ENCODE data around the gene PSMF1. TPM values are rescaled to one million over a fixed set of nuclear protein-coding genes. Genes with fewer than 3 reads are reported as not detected.
"Not testable (repeated sequence)": the region's sequence is repeated elsewhere in the genome, so short reads cannot be mapped to it uniquely, and the experiment has no call there.

The PSMF1 gene
- total RNA-seq, 1 experiment from 2014 or later: 153 TPM

DNA sequence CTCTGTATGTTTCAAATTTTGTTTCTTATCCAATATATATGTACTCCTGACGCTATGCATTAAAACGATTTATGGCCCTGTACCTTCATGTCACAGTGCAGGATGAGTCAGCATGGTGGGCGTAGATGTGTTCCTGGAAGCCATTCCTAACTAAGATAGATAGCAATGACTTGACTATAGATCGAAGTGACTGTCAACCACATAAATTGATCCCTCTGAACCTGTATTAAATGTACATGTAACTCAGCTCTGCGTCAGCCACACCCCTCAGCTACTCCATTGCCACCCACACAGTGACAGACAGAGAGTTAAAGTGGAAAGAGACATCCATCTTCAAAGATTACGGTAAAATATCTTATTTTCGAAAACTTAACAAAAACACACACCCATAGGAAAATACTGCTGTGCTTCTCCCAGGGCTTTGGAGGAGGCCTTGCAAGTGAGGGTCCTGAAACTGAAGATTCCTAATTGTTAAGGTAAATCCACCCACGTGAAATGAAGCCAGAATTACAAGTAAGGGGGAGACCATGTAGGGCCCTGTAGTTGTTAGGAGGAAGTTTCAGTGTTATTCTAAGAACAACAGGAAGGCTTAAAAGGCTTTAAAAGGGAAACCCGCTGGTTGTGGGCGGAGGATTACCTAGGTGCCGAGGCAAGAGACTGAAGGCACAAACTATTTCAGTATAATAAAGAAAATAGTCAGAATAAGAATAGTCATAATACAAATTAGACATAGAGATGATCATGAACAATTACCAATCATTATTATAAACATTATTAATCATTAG, 97.2 kb downstream of the PSMF1 start:
- CTCF ChIA-PET: no interaction called here

DNA sequence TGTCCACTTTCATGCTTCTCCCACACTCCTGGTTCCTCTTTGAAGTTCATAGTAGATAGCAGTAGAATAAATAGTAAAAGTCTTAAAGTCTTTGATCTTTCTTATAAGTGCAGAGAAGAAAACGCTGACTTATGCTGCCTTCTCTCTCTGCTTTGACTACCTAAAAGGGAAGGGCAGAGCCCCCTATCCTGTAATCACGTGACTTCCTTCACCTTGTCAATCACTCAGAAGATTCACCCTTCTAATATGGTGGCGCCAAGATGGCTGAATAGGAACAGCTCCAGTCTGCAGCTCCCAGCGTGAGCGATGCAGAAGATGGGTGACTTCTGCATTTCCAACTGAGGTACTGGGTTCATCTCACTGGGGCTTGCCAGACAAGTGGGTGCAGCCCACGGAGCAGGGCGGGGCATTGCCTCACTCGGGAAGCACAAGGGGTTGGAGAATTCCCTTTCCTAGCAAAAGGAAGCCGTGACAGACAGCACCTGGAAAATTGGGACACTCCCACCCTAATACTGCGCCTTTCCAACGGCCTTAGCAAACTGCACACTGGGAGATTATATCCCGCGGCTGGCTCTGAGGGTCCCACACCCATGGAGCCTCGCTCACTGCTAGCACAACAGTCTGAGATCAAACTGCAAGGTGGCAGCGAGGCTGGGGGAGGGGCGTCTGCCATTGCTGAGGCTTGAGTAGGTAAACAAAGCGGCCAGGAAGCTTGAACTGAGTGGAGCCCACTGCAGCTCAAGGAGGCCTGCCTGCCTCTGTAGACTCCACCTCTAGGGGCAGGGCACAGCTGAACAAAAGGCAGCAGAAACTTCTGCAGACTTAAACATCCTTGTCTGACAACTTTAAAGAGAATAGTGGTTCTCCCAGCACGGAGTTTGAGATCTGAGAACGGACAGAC, 98.4 kb downstream of the PSMF1 start:
- H3K4me2 ChIP-seq (ENCODE audit: low read length); H3K9me2 ChIP-seq (ENCODE audit: insufficient read depth); H3K9ac ChIP-seq (ENCODE audit: low read length); ATAC-seq; CTCF ChIA-PET; H2AFZ ChIP-seq (ENCODE audit: low read depth, low read length, poor library complexity, severe bottlenecking); H3K27ac ChIP-seq (ENCODE audit: low read depth, low read length); H3K4me3 ChIP-seq (replicated peaks in 1 of 2; ENCODE audit: low read depth in 1 of 2, low read length in 2 of 2); H3K36me3 ChIP-seq (ENCODE audit: control insufficient read depth in 1 of 2, insufficient read depth in 2 of 2, low read length in 2 of 2); BruUV-seq (replicated peaks); POLR2A ChIA-PET; H3K79me2 ChIP-seq (ENCODE audit: insufficient read depth, low read length); RAD21 ChIA-PET (ENCODE audit: low non-redundant PET in 1 of 2, low total read pairs in 2 of 2, uncharacterized antibody in 2 of 2, unreplicated experiment in 2 of 2); H4K20me1 ChIP-seq (ENCODE audit: insufficient read depth); H3K9me3 ChIP-seq (ENCODE audit: control insufficient read depth in 1 of 2, insufficient read depth in 1 of 2, low read depth in 1 of 2, low read length in 2 of 2); DNase-seq (ENCODE audit: low read depth, low spot score); H3K27me3 ChIP-seq (ENCODE audit: insufficient read depth, low read length): not testable (repeated sequence)
- intact Hi-C loops (cut with micrococcal nuclease): loop anchor here (10.0 kb wide), 3 partner anchors 102 to 248 kb away; partner anchors contain the start of genes NSFL1C and PSMF1
- peaks cover 6 to 19% of the 10 kb centered on the region in 2 experiments; a peak in 3 of 4 replicates for H3K4me1 ChIP-seq (ENCODE audit: control insufficient read depth in 1 of 2, insufficient read depth in 2 of 2, low read length in 2 of 2)

More for the DNA sequence above, 97.2 kb downstream of the PSMF1 start:
- no peak for DNase-seq (ENCODE audit: low read depth, low spot score)
- Histone ChIP-seq H3K9me3 (ENCODE audit: control insufficient read depth in 1 of 2, insufficient read depth in 1 of 2, low read depth in 1 of 2, low read length in 2 of 2) (no peaks in the 10 kb centered on the region), H2AFZ (ENCODE audit: low read depth, low read length, poor library complexity, severe bottlenecking) (no peak overlapping the region), H3K79me2 (ENCODE audit: insufficient read depth, low read length) (no peaks in the 10 kb centered on the region), H3K4me1 (ENCODE audit: control insufficient read depth in 1 of 2, insufficient read depth in 2 of 2, low read length in 2 of 2) (peaks cover 6 to 19% of the 10 kb centered on the region in 2 experiments; a peak in 3 of 4 replicates), H3K27me3 (ENCODE audit: insufficient read depth, low read length) (no peaks in the 10 kb centered on the region), H3K27ac (ENCODE audit: low read depth, low read length) (no peak overlapping the region), H3K9me2 (ENCODE audit: insufficient read depth) (no peaks in the 10 kb centered on the region), H3K4me3 (replicated peaks in 1 of 2; ENCODE audit: low read depth in 1 of 2, low read length in 2 of 2) (no peak overlapping the region), H4K20me1 (ENCODE audit: insufficient read depth) (no peaks in the 10 kb centered on the region), H3K4me2 (ENCODE audit: low read length) (peak overlapping the region; percentile 28; the same call in 1 of the 2 replicates), H3K9ac (ENCODE audit: low read length) (no peak overlapping the region), H3K36me3 (ENCODE audit: control insufficient read depth in 1 of 2, insufficient read depth in 2 of 2, low read length in 2 of 2) (no peaks in the 10 kb centered on the region)
- TF ChIP-seq SRF (IDR thresholded peaks at IDR 0.05; ENCODE audit: low read depth) (no peak), RAD21 (IDR thresholded peaks at IDR 0.05; ENCODE audit: low read depth) (no peak), CBX3 (IDR thresholded peaks at IDR 0.05; ENCODE audit: low read depth) (no peak), ZFX (IDR thresholded peaks at IDR 0.05) (no peak), JUND (IDR thresholded peaks at IDR 0.05) (no peak)
- RAD21 ChIA-PET (ENCODE audit: low non-redundant PET in 1 of 2, low total read pairs in 2 of 2, uncharacterized antibody in 2 of 2, unreplicated experiment in 2 of 2): no interaction called here
- no peak for ATAC-seq
- intact Hi-C loops (cut with micrococcal nuclease): loop anchor here (10.0 kb wide), 3 partner anchors 101 to 249 kb away; partner anchors contain the start of genes NSFL1C and PSMF1
- POLR2A ChIA-PET: no interaction called here
- no TSS peak for BruUV-seq (replicated peaks)

Other genes starting within 250 kb of the PSMF1 start
- not detected for gene ANGPT4, start 202.3 kb upstream of the PSMF1 start, total RNA-seq (2021; ENCODE audit: unreplicated experiment)
- 0.84 TPM for gene RSPO4, start 116.3 kb upstream of the PSMF1 start, total RNA-seq (2021; ENCODE audit: unreplicated experiment)
- gene TMEM74B, start 66.4 kb downstream of the PSMF1 start, total RNA-seq (2021; ENCODE audit: unreplicated experiment): 25.7 TPM
- not detected for gene C20orf202, start 84.9 kb downstream of the PSMF1 start, total RNA-seq (2021; ENCODE audit: unreplicated experiment)
- 0.17 TPM for gene RAD21L1, start 107.4 kb downstream of the PSMF1 start, total RNA-seq (2021; ENCODE audit: unreplicated experiment)
- 3.2 TPM for gene SNPH, start 147.7 kb downstream of the PSMF1 start, total RNA-seq (2021; ENCODE audit: unreplicated experiment)
- gene SDCBP2, start 210.5 kb downstream of the PSMF1 start, total RNA-seq (2021; ENCODE audit: unreplicated experiment): 3.4 TPM